ENCODE results near the gene XXYLT1. TPM values are rescaled to one million over a fixed set of nuclear protein-coding genes. Genes with fewer than 3 reads are reported as not detected.

XXYLT1 gene
- total and polyA plus RNA-seq, 2 of the 4 experiments (the other 2 are of a cell fraction) = 14.7 to 18.1 TPM

DNA sequence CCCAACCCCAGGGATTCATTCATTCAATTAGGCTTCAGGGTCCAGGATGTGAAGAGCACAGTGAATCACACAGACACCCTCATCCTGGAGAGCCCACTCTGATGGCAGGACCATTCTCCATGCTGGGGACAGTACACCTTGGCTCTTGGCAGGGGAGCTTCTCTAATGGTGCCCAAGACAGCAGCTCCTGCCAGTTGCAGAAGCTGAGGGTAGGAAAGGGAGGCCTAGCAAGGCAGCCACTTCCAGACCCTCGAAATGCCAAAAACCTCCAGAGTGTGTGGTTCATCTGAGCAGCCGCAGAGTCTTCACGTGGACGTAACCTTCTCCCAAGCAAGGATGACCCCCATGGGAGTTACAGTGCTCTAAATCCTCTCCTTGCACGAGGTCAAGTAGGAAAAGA lies 186.2 kb downstream of the XXYLT1 start:
- H4K91ac ChIP-seq (ENCODE audit: insufficient read depth, low read depth, low read length) = no peak overlapping the region
- no peak overlapping the region for H3K4me2 ChIP-seq (ENCODE audit: low read depth, low read length)
- H3K9me3 ChIP-seq (ENCODE audit: control insufficient read depth, insufficient read depth, low read length) = no peaks in the 10 kb centered on the region
- no peak overlapping the region for H3K23ac ChIP-seq (ENCODE audit: low read depth, low read length)
- no peaks in the 10 kb centered on the region for H3K27me3 ChIP-seq (ENCODE audit: control insufficient read depth, insufficient read depth, low read length)
- intact Hi-C loops (cut with micrococcal nuclease) (no loop called here), dilution Hi-C loops (cut with HindIII; ENCODE audit: low sequenced_read_pairs, unreplicated experiment) (no loop called here), in situ Hi-C loops (cut with MboI; ENCODE audit: low sequenced_read_pairs) (no loop called here)
- no peak overlapping the region for H3K4ac ChIP-seq (ENCODE audit: low read depth, low read length)
- CTCF ChIA-PET = interaction anchor here (0.9 kb wide), 1 partner anchor 414 kb away, joined by 5 read pairs; no protein-coding TSS in a partner anchor
- H3K18ac ChIP-seq (ENCODE audit: low read depth, low read length) = no peak overlapping the region
- H3K4me3 ChIP-seq (ENCODE audit: insufficient read depth, low read depth, low read length) = no peak overlapping the region
- H2AK5ac ChIP-seq (ENCODE audit: low read depth, low read length) = no peak overlapping the region
- H3K36me3 ChIP-seq (ENCODE audit: control insufficient read depth, insufficient read depth, low read length) = no peaks in the 10 kb centered on the region
- H3K9ac ChIP-seq (ENCODE audit: low read depth, low read length) = no peak overlapping the region
- no peak for ATAC-seq (ENCODE audit: low read depth)
- H4K20me1 ChIP-seq (ENCODE audit: insufficient read depth, low read length) = peaks cover 2% of the 10 kb centered on the region; the same call in 1 of the 2 replicates
- H3K4me1 ChIP-seq (ENCODE audit: control insufficient read depth, insufficient read depth, low read length) = peaks cover 17% of the 10 kb centered on the region; the same call in 1 of the 2 replicates
- no peak overlapping the region for H3K56ac ChIP-seq (ENCODE audit: extremely low read depth, insufficient read depth, low read length)
- H2AFZ ChIP-seq (replicated peaks; ENCODE audit: low read length, poor library complexity) = no peak overlapping the region
- H2BK20ac ChIP-seq (ENCODE audit: low read depth, low read length) = no peak overlapping the region
- no peak overlapping the region for H2AK9ac ChIP-seq (replicated peaks; ENCODE audit: low read depth, low read length, poor library complexity)
- no peak for DNase-seq
- no peak overlapping the region for H4K5ac ChIP-seq (ENCODE audit: low read depth, low read length)
- H2BK15ac ChIP-seq (ENCODE audit: low read depth, low read length) = no peak overlapping the region
- POLR2A ChIA-PET (ENCODE audit: unreplicated experiment) = no interaction called here
- H3K79me1 ChIP-seq (ENCODE audit: low read depth in 1 of 2, low read length in 2 of 2) = no peaks in the 10 kb centered on the region; a peak in 1 of 4 replicates
- no TSS peak for BruUV-seq (replicated peaks)
- H3K14ac ChIP-seq (replicated peaks; ENCODE audit: low read depth, low read length) = no peak overlapping the region
- TF ChIP-seq FOS (IDR thresholded peaks at IDR 0.05; ENCODE audit: low read depth, low read length) (no peak), MAFK (IDR thresholded peaks at IDR 0.05; ENCODE audit: low read depth, low read length) (no peak), SMC3 (IDR thresholded peaks at IDR 0.05; ENCODE audit: low read depth, low read length) (no peak), RAD21 (IDR thresholded peaks at IDR 0.05; ENCODE audit: low read length) (no peak), MAZ (IDR thresholded peaks at IDR 0.05; ENCODE audit: borderline replicate concordance, low read depth, low read length) (no peak), POLR2A (IDR thresholded peaks at IDR 0.05; ENCODE audit: low read depth, low read length) (no peak), MXI1 (IDR thresholded peaks at IDR 0.05; ENCODE audit: borderline replicate concordance, low read depth, low read length) (no peak), BHLHE40 (IDR thresholded peaks at IDR 0.05; ENCODE audit: low read depth, low read length) (no peak), RCOR1 (IDR thresholded peaks at IDR 0.05; ENCODE audit: insufficient replicate concordance, low read length) (no peak)
- TF ChIP-seq, protein P1, sequence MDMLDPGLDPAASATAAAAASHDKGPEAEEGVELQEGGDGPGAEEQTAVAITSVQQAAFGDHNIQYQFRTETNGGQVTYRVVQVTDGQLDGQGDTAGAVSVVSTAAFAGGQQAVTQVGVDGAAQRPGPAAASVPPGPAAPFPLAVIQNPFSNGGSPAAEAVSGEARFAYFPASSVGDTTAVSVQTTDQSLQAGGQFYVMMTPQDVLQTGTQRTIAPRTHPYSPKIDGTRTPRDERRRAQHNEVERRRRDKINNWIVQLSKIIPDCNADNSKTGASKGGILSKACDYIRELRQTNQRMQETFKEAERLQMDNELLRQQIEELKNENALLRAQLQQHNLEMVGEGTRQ (IDR thresholded peaks at IDR 0.05; ENCODE audit: low read depth, low read length) = no peak
- TF ChIP-seq, protein P2, sequence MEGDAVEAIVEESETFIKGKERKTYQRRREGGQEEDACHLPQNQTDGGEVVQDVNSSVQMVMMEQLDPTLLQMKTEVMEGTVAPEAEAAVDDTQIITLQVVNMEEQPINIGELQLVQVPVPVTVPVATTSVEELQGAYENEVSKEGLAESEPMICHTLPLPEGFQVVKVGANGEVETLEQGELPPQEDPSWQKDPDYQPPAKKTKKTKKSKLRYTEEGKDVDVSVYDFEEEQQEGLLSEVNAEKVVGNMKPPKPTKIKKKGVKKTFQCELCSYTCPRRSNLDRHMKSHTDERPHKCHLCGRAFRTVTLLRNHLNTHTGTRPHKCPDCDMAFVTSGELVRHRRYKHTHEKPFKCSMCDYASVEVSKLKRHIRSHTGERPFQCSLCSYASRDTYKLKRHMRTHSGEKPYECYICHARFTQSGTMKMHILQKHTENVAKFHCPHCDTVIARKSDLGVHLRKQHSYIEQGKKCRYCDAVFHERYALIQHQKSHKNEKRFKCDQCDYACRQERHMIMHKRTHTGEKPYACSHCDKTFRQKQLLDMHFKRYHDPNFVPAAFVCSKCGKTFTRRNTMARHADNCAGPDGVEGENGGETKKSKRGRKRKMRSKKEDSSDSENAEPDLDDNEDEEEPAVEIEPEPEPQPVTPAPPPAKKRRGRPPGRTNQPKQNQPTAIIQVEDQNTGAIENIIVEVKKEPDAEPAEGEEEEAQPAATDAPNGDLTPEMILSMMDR (conservative IDR thresholded peaks at IDR 0.05; ENCODE audit: low read depth, low read length) = no peak
- H4K8ac ChIP-seq (ENCODE audit: low read depth in 2 of 2, low read length in 2 of 2) = no peak overlapping the region
- H3K27ac ChIP-seq (ENCODE audit: insufficient read depth, low read length) = no peak overlapping the region
- H2BK5ac ChIP-seq (ENCODE audit: low read depth, low read length, poor library complexity, severe bottlenecking) = no peak overlapping the region
- no peaks in the 10 kb centered on the region for H3K9me1 ChIP-seq (ENCODE audit: insufficient read depth, low read length)
- no CpG with 5 or more reads among the region's 5 CpGs for WGBS, 2 experiments (ENCODE audit: extremely low coverage in 2 of 2, insufficient read length in 1 of 2)
- H2BK120ac ChIP-seq (ENCODE audit: low read depth, low read length) = no peak overlapping the region

Data from IMR-90 (cell line).